WTC11 (cell line): ENCODE data around the gene TMF1. TPM values are rescaled to one million over a fixed set of nuclear protein-coding genes. Genes with fewer than 3 reads are reported as not detected.

Experiments
- ATAC-seq: fragments of 200-7000 bp; cut with Tn5 transposase; 2 replicates; pipeline ENCODE4 v1.10.0; 2021; ENCODE audit warnings: mild to moderate bottlenecking, moderate library complexity
- CTCF ChIA-PET: fragments of 300-600 bp; sonication (Branson Sonifier 250); formaldehyde crosslinking; loops from one replicate; lab custom pipeline; 2021; ENCODE audit warnings: antibody characterized with exemption; lab: Charles Lee
- POLR2A ChIA-PET: fragments of 350-600 bp; sonication (Branson Sonifier 250); formaldehyde crosslinking; loops from one replicate; lab custom pipeline; 2021; ENCODE audit warnings: antibody characterized with exemption; lab: Charles Lee
- DNase-seq: peaks from one replicate; pipeline ENCODE4 v3.0.0; 2021; ENCODE audit warnings: low spot score
- H3K27ac Mint-ChIP-seq: 2 replicates; pipeline ENCODE4 v1.8.0; 2021; ENCODE audit warnings: mixed read lengths
- H3K27me3 Mint-ChIP-seq: 2 replicates; pipeline ENCODE4 v1.8.0; 2021; ENCODE audit warnings: low read depth, mild to moderate bottlenecking, moderate library complexity, mixed read lengths
- H3K36me3 Mint-ChIP-seq: 2 replicates; pipeline ENCODE4 v1.8.0; 2021; ENCODE audit warnings: mixed read lengths
- H3K4me1 Mint-ChIP-seq: 2 replicates; pipeline ENCODE4 v1.8.0; 2022; ENCODE audit warnings: mixed read lengths
- H3K4me3 Mint-ChIP-seq: 2 replicates; pipeline ENCODE4 v1.8.0; 2021; ENCODE audit warnings: mild to moderate bottlenecking, moderate library complexity, mixed read lengths
- H3K9me3 Mint-ChIP-seq: 2 replicates; pipeline ENCODE4 v1.8.0; 2021; ENCODE audit warnings: mixed read lengths
- CREB1 ChIP-seq: sonication (generic); formaldehyde crosslinking; IDR thresholded peaks from 2 replicates; pipeline ENCODE4 v1.8.0; 2023; ENCODE audit warnings: mild to moderate bottlenecking, missing genetic modification reagents
- ESRRA ChIP-seq: sonication (generic); formaldehyde crosslinking; IDR thresholded peaks from 2 replicates; pipeline ENCODE4 v1.8.1; 2022; ENCODE audit warnings: mild to moderate bottlenecking, missing genetic modification reagents, borderline replicate concordance
- FOXP1 ChIP-seq: sonication (generic); formaldehyde crosslinking; IDR thresholded peaks from 2 replicates; pipeline ENCODE4 v1.8.0; 2022; ENCODE audit warnings: missing genetic modification reagents, mild to moderate bottlenecking, moderate library complexity, borderline replicate concordance
- JAZF1 ChIP-seq: fragments of 250-450 bp; sonication (Bioruptor Pico); IDR thresholded peaks from 2 replicates; pipeline ENCODE4 v1.9.0; 2021; ENCODE audit warnings: moderate library complexity, mild to moderate bottlenecking, inconsistent platforms
- JUN ChIP-seq: sonication (generic); formaldehyde crosslinking; IDR thresholded peaks from 2 replicates; pipeline ENCODE4 v1.8.0; 2023; ENCODE audit warnings: mild to moderate bottlenecking, missing genetic modification reagents
- PRRX2 ChIP-seq: fragments of 250-450 bp; sonication (Bioruptor Pico); IDR thresholded peaks from 2 replicates; pipeline ENCODE4 v1.8.0; 2021; ENCODE audit warnings: mild to moderate bottlenecking
- TP53 ChIP-seq: sonication (generic); formaldehyde crosslinking; IDR thresholded peaks from 2 replicates; pipeline ENCODE4 v1.8.1; 2023; ENCODE audit warnings: mild to moderate bottlenecking, missing genetic modification reagents
- ZNF219 ChIP-seq: sonication (generic); formaldehyde crosslinking; IDR thresholded peaks from 2 replicates; pipeline ENCODE4 v1.8.0; 2023; ENCODE audit warnings: missing genetic modification reagents, mild to moderate bottlenecking, borderline replicate concordance
- total RNA-seq: library from RNA; stranded (reverse); gene quantifications from 3 replicates; pipeline ENCODE4 v1.2.3, GENCODE V29; 2021
- TF ChIP-seq, protein P1 (sequence below): sonication (generic); formaldehyde crosslinking; conservative IDR thresholded peaks from 2 replicates; pipeline ENCODE4 v1.8.1; 2022; ENCODE audit warnings: mild to moderate bottlenecking, missing genetic modification reagents
- TF ChIP-seq, protein P2 (sequence below): fragments of 250-450 bp; sonication (Bioruptor Pico); IDR thresholded peaks from 2 replicates; pipeline ENCODE4 v2.1.2; 2022; ENCODE audit warnings: mild to moderate bottlenecking, moderate library complexity
- TF ChIP-seq, protein P3 (sequence below): fragments of 250-450 bp; sonication (Bioruptor Pico); IDR thresholded peaks from 2 replicates; pipeline ENCODE4 v1.9.0; 2021; ENCODE audit warnings: mild to moderate bottlenecking
- TF ChIP-seq, protein P4 (sequence below): fragments of 200-600 bp; IDR thresholded peaks from 2 replicates; pipeline ENCODE4 v1.8.0; 2022; ENCODE audit warnings: antibody characterized with exemption
- TF ChIP-seq, protein P5 (sequence below): fragments of 250-450 bp; sonication (Bioruptor Pico); IDR thresholded peaks from 2 replicates; pipeline ENCODE4 v1.9.0; 2021; ENCODE audit warnings: mild to moderate bottlenecking, borderline replicate concordance
- TF ChIP-seq, protein P6 (sequence below): sonication (generic); formaldehyde crosslinking; IDR thresholded peaks from 2 replicates; pipeline ENCODE4 v1.8.0; 2023; ENCODE audit warnings: mild to moderate bottlenecking, missing genetic modification reagents

The TMF1 gene
- total RNA-seq, 1 experiment from 2014 or later = 23.9 TPM

DNA sequence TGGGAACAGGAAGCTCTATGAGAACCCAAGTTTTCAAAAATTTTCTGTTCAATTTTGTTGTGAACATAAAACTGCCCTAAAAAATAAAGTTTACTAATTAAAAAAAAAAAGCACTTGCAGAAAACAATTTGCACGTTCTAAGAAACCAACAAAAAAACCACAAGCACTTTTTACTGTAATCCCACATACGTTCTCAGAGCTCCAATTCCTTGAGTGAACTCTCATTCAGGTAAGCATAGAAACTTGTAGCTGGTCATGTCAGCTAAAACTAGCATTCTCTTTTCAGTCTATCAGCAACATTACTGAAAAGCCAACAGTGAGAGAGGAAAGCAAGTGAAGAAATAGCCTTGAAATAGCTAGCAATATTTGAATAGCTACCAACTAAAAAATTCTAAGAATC, 11.5 kb upstream of the TMF1 start (continued):
- TF ChIP-seq, protein P1, sequence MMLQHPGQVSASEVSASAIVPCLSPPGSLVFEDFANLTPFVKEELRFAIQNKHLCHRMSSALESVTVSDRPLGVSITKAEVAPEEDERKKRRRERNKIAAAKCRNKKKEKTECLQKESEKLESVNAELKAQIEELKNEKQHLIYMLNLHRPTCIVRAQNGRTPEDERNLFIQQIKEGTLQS (CRISPR knock-in tag) = no peak
- TF ChIP-seq PRRX2 (no peak), FOXP1 (no peak), ESRRA (CRISPR knock-in tag) (no peak), JAZF1 (CRISPR knock-in tag) (no peak), ZNF219 (CRISPR knock-in tag) (no peak)
- TF ChIP-seq, protein P2, sequence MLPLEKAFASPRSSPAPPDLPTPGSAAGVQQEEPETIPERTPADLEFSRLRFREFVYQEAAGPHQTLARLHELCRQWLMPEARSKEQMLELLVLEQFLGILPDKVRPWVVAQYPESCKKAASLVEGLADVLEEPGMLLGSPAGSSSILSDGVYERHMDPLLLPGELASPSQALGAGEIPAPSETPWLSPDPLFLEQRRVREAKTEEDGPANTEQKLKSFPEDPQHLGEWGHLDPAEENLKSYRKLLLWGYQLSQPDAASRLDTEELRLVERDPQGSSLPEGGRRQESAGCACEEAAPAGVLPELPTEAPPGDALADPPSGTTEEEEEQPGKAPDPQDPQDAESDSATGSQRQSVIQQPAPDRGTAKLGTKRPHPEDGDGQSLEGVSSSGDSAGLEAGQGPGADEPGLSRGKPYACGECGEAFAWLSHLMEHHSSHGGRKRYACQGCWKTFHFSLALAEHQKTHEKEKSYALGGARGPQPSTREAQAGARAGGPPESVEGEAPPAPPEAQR = no peak
- TF ChIP-seq, protein P3, sequence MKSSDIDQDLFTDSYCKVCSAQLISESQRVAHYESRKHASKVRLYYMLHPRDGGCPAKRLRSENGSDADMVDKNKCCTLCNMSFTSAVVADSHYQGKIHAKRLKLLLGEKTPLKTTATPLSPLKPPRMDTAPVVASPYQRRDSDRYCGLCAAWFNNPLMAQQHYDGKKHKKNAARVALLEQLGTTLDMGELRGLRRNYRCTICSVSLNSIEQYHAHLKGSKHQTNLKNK (CRISPR knock-in tag) = no peak

DNA sequence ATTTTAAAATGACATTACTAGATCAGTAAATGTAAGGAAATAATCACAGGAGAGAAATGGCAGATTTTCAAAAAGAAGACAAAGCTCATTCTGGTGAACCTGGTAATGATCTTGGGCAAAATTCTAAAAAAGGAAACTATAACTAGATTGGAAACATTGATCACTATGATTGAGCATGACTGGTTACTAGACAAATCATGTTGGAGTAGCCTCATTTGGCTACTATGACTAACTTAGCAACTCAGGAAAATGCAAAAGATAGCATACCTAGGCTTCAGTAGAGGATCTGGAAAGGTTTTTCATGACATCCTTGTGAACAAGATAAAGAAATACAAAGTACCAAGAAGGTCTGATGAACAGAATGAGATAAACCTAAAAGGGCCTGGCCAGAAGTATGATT, 7.6 kb upstream of the TMF1 start:
- H3K36me3 Mint-ChIP-seq = peaks cover 69% of the 10 kb centered on the region
- H3K4me1 Mint-ChIP-seq = no peaks in the 10 kb centered on the region
- ChIA-PET POLR2A (no interaction called here), CTCF (no interaction called here)
- no peaks in the 10 kb centered on the region for H3K9me3 Mint-ChIP-seq
- ATAC-seq = no peak
- no peak overlapping the region for H3K27ac Mint-ChIP-seq
- TF ChIP-seq, protein P4, sequence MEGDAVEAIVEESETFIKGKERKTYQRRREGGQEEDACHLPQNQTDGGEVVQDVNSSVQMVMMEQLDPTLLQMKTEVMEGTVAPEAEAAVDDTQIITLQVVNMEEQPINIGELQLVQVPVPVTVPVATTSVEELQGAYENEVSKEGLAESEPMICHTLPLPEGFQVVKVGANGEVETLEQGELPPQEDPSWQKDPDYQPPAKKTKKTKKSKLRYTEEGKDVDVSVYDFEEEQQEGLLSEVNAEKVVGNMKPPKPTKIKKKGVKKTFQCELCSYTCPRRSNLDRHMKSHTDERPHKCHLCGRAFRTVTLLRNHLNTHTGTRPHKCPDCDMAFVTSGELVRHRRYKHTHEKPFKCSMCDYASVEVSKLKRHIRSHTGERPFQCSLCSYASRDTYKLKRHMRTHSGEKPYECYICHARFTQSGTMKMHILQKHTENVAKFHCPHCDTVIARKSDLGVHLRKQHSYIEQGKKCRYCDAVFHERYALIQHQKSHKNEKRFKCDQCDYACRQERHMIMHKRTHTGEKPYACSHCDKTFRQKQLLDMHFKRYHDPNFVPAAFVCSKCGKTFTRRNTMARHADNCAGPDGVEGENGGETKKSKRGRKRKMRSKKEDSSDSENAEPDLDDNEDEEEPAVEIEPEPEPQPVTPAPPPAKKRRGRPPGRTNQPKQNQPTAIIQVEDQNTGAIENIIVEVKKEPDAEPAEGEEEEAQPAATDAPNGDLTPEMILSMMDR = no peak
- TF ChIP-seq, protein P5, sequence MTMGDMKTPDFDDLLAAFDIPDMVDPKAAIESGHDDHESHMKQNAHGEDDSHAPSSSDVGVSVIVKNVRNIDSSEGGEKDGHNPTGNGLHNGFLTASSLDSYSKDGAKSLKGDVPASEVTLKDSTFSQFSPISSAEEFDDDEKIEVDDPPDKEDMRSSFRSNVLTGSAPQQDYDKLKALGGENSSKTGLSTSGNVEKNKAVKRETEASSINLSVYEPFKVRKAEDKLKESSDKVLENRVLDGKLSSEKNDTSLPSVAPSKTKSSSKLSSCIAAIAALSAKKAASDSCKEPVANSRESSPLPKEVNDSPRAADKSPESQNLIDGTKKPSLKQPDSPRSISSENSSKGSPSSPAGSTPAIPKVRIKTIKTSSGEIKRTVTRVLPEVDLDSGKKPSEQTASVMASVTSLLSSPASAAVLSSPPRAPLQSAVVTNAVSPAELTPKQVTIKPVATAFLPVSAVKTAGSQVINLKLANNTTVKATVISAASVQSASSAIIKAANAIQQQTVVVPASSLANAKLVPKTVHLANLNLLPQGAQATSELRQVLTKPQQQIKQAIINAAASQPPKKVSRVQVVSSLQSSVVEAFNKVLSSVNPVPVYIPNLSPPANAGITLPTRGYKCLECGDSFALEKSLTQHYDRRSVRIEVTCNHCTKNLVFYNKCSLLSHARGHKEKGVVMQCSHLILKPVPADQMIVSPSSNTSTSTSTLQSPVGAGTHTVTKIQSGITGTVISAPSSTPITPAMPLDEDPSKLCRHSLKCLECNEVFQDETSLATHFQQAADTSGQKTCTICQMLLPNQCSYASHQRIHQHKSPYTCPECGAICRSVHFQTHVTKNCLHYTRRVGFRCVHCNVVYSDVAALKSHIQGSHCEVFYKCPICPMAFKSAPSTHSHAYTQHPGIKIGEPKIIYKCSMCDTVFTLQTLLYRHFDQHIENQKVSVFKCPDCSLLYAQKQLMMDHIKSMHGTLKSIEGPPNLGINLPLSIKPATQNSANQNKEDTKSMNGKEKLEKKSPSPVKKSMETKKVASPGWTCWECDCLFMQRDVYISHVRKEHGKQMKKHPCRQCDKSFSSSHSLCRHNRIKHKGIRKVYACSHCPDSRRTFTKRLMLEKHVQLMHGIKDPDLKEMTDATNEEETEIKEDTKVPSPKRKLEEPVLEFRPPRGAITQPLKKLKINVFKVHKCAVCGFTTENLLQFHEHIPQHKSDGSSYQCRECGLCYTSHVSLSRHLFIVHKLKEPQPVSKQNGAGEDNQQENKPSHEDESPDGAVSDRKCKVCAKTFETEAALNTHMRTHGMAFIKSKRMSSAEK (CRISPR knock-in tag) = no peak
- TF ChIP-seq, protein P6, sequence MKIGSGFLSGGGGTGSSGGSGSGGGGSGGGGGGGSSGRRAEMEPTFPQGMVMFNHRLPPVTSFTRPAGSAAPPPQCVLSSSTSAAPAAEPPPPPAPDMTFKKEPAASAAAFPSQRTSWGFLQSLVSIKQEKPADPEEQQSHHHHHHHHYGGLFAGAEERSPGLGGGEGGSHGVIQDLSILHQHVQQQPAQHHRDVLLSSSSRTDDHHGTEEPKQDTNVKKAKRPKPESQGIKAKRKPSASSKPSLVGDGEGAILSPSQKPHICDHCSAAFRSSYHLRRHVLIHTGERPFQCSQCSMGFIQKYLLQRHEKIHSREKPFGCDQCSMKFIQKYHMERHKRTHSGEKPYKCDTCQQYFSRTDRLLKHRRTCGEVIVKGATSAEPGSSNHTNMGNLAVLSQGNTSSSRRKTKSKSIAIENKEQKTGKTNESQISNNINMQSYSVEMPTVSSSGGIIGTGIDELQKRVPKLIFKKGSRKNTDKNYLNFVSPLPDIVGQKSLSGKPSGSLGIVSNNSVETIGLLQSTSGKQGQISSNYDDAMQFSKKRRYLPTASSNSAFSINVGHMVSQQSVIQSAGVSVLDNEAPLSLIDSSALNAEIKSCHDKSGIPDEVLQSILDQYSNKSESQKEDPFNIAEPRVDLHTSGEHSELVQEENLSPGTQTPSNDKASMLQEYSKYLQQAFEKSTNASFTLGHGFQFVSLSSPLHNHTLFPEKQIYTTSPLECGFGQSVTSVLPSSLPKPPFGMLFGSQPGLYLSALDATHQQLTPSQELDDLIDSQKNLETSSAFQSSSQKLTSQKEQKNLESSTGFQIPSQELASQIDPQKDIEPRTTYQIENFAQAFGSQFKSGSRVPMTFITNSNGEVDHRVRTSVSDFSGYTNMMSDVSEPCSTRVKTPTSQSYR (CRISPR knock-in tag) = no peak
- TF ChIP-seq CREB1 = no peak
- TF ChIP-seq, protein P3 (CRISPR knock-in tag) = no peak
- TF ChIP-seq TP53 (CRISPR knock-in tag) = no peak
- no peak for TF ChIP-seq ZNF219 (CRISPR knock-in tag)
- TF ChIP-seq JUN = no peak
- H3K4me3 Mint-ChIP-seq = no peak overlapping the region
- H3K27me3 Mint-ChIP-seq = no peaks in the 10 kb centered on the region
- no peak for DNase-seq
